ENCODE results near the gene INPP1. TPM values are rescaled to one million over a fixed set of nuclear protein-coding genes. Genes with fewer than 3 reads are reported as not detected.

Gene INPP1
- total and polyA plus RNA-seq, 2 of the 8 experiments (the other 6 are each of a cell fraction or from before 2014, with no cell fraction given): 0.88 to 3.0 TPM

GRCh38 chr2:190320696-190321095, 22.7 kb upstream of the INPP1 start:
- H3K23ac ChIP-seq (ENCODE audit: insufficient read length): no peak overlapping the region
- H3K14ac ChIP-seq (ENCODE audit: insufficient read length): no peak overlapping the region
- peaks cover 0 to 3% of the 10 kb centered on the region in 2 experiments for H4K20me1 ChIP-seq (replicated peaks in 1 of 2; ENCODE audit: control insufficient read depth in 1 of 2, insufficient read depth in 2 of 2, low read length in 2 of 2)
- H2BK5ac ChIP-seq (ENCODE audit: low read depth, low read length): no peak overlapping the region
- H3K4ac ChIP-seq (replicated peaks; ENCODE audit: insufficient read length, low read depth, low read length): no peak overlapping the region
- H4K91ac ChIP-seq (replicated peaks; ENCODE audit: insufficient read length, low read length): no peak overlapping the region
- no peak overlapping the region for H2BK120ac ChIP-seq (replicated peaks; ENCODE audit: low read depth, low read length)
- no peak overlapping the region for H4K8ac ChIP-seq (ENCODE audit: extremely low read depth, insufficient read depth, low read length)
- no peak overlapping the region for H3K4me3 ChIP-seq (ENCODE audit: extremely low read depth in 1 of 4, insufficient read depth in 2 of 4, low read depth in 3 of 4, low read length in 4 of 4)
- no peak overlapping the region for H3K56ac ChIP-seq (replicated peaks; ENCODE audit: insufficient read length, low read depth, low read length)
- H3K4me2 ChIP-seq (ENCODE audit: insufficient read depth in 1 of 2, low read depth in 2 of 2, low read length in 2 of 2): no peak overlapping the region
- ChIA-PET POLR2A (ENCODE audit: partially characterized antibody) (interaction anchor here (0.6 to 1.7 kb wide), 3 partner anchors 75 to 260 kb away, joined by 3 to 4 read pairs (median 3); no protein-coding TSS in a partner anchor), CTCF (ENCODE audit: partially characterized antibody) (interaction anchor here (1.0 to 2.4 kb wide), 9 partner anchors 8 to 835 kb away, joined by 3 to 12 read pairs (median 3); a partner anchor contains a TSS)
- H4K5ac ChIP-seq (ENCODE audit: insufficient read length, low read depth, low read length): no peak overlapping the region
- no peak overlapping the region for H2BK12ac ChIP-seq (ENCODE audit: low read depth, low read length)
- whole genome bisulfite sequencing, 2 experiments (ENCODE audit: extremely low coverage in 1 of 2, insufficient coverage in 1 of 2, insufficient read length in 1 of 2, insufficient replicate concordance in 2 of 2, low coverage in 1 of 2, low lambda C conversion rate in 2 of 2, missing lambda C conversion rate in 1 of 2): 96% methylated on average over 4 of the region's 4 CpGs; no CpG with 5 or more reads in 1 of the 2 experiments
- no peak overlapping the region for H2BK20ac ChIP-seq (ENCODE audit: low read length)
- peaks cover 0 to 25% of the 10 kb centered on the region in 2 experiments; a peak in 2 of 4 replicates for H3K79me2 ChIP-seq (ENCODE audit: control insufficient read depth in 1 of 2, insufficient read depth in 2 of 2, low read length in 2 of 2)
- H3K36me3 ChIP-seq (ENCODE audit: control insufficient read depth in 2 of 4, insufficient read depth in 4 of 4, low read length in 3 of 4): no peaks in the 10 kb centered on the region
- no peak overlapping the region for H3K9ac ChIP-seq (replicated peaks in 1 of 4; ENCODE audit: extremely low read depth in 1 of 4, low read depth in 3 of 4, low read length in 3 of 4)
- peak overlapping the region; percentile 99 for H2AFZ ChIP-seq (ENCODE audit: low read length)
- no peak overlapping the region for H2AK5ac ChIP-seq (ENCODE audit: low read depth, low read length)
- H3K18ac ChIP-seq (ENCODE audit: extremely low read depth, low read length): no peak overlapping the region
- no peak for DNase-seq (ENCODE audit: low read depth in 1 of 2, low spot score in 2 of 2)
- no peak overlapping the region for H3K27ac ChIP-seq (ENCODE audit: low read depth, low read length)
- FAIRE-seq: no peak
- H3K27me3 ChIP-seq (replicated peaks in 1 of 4; ENCODE audit: control insufficient read depth in 3 of 4, extremely low read depth in 1 of 4, insufficient read depth in 3 of 4, low read length in 3 of 4): no peaks in the 10 kb centered on the region
- H3K4me1 ChIP-seq (replicated peaks in 1 of 4; ENCODE audit: control insufficient read depth in 3 of 4, insufficient read depth in 4 of 4, low read length in 3 of 4): peaks cover 0 to 5% (median 0%) of the 10 kb centered on the region in 4 experiments; a peak in 2 of 7 replicates
- H3K9me3 ChIP-seq (ENCODE audit: insufficient read depth in 2 of 2, low read depth in 1 of 2, low read length in 1 of 2): no peaks in the 10 kb centered on the region
- peaks cover 5% of the 10 kb centered on the region; the same call in 1 of the 2 replicates for H3K23me2 ChIP-seq (ENCODE audit: low read depth, low read length)
- no peak overlapping the region for H2BK15ac ChIP-seq (ENCODE audit: low read length)
- no peaks in the 10 kb centered on the region for H3K79me1 ChIP-seq (ENCODE audit: low read depth, low read length)
- TF ChIP-seq CEBPB (IDR thresholded peaks at IDR 0.05; ENCODE audit: low read depth, low read length) (no peak), TEAD4 (IDR thresholded peaks at IDR 0.05; ENCODE audit: low read depth, low read length) (no peak), PHF8 (conservative IDR thresholded peaks at IDR 0.05; ENCODE audit: low read depth, low read length) (no peak), GABPA (IDR thresholded peaks at IDR 0.05; ENCODE audit: borderline replicate concordance, insufficient read depth, low read length) (no peak), CHD1 (IDR thresholded peaks at IDR 0.05; ENCODE audit: low read depth, low read length) (no peak), CBX8 (IDR thresholded peaks at IDR 0.05; ENCODE audit: borderline replicate concordance, low read depth, low read length) (no peak), CBX5 (IDR thresholded peaks at IDR 0.05; ENCODE audit: low read depth, low read length) (no peak), TAF7 (optimal IDR thresholded peaks at IDR 0.05; ENCODE audit: borderline replicate concordance, low read depth, low read length) (no peak), KDM5A (IDR thresholded peaks at IDR 0.05; ENCODE audit: low read length) (no peak), SIX5 (IDR thresholded peaks at IDR 0.05; ENCODE audit: low read depth, low read length) (no peak), RAD21 (IDR thresholded peaks at IDR 0.05 in 1 of 2, conservative IDR thresholded peaks at IDR 0.05 in 1 of 2; ENCODE audit: low read depth in 2 of 2, low read length in 2 of 2) (no peak), CREB1 (IDR thresholded peaks at IDR 0.05) (no peak), RNF2 (IDR thresholded peaks at IDR 0.05; ENCODE audit: borderline replicate concordance, low read depth, low read length, missing control alignments, poor library complexity, severe bottlenecking) (no peak), EP300 (IDR thresholded peaks at IDR 0.05; ENCODE audit: borderline replicate concordance in 1 of 2, low read depth in 2 of 2, low read length in 2 of 2) (no peak)

Data from H1 (cell line).